ENCODE data around the gene ACVRL1.
"Not testable (repeated sequence)": the region's sequence is repeated elsewhere in the genome, so short reads cannot be mapped to it uniquely, and the experiment has no call there.

ACVRL1 gene

GRCh38 chr12:51874486-51874885 lies 32.8 kb upstream of the ACVRL1 start:
- no peak for DNase-seq

- DNase-seq: no peak
Observed at GRCh38 chr12:51879102-51879501, 28.2 kb upstream of the ACVRL1 start.

- DNase-seq: no peak
Observed at GRCh38 chr12:51883295-51883694, 24.0 kb upstream of the ACVRL1 start.

- no peak for DNase-seq
Observed at GRCh38 chr12:51883998-51884675, 23.2 kb upstream of the ACVRL1 start.

- DNase-seq: no peak
Observed at GRCh38 chr12:51884676-51885229, 22.6 kb upstream of the ACVRL1 start.

DNA sequence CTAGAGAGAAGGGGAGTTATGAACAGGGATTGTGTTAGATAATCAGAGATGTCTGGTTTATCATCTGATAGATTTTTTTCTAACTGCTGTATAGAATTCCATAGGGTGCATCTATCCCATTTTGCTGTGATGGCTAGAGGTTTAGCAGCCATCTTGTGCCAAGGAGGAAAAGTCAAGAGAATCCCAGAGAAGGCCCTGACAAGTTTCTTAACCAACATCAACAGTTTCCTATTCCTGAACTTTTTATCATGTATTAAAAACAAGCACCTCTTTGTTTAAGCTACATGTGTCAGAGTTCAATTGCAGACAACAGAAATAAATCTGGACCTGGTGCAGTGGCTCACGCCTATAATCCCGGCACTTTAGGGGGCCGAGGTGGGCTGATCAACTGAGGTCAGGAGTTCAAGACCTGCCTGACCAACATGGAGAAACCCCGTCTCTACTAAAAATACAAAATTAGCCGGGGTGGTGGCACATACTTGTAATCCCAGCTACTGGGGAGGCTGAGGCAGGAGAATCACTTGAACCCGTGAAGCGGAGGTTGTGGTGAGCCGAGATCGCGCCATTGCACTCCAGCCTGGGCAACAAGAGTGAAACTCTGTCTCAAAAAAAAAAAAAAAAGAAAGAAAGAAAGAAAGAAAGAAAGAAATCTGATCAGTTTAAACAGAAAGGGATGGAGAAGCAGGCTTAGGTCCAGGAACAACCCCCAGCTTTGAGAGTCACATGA lies 21.8 kb upstream of the ACVRL1 start:
- not testable (repeated sequence) for DNase-seq

DNA sequence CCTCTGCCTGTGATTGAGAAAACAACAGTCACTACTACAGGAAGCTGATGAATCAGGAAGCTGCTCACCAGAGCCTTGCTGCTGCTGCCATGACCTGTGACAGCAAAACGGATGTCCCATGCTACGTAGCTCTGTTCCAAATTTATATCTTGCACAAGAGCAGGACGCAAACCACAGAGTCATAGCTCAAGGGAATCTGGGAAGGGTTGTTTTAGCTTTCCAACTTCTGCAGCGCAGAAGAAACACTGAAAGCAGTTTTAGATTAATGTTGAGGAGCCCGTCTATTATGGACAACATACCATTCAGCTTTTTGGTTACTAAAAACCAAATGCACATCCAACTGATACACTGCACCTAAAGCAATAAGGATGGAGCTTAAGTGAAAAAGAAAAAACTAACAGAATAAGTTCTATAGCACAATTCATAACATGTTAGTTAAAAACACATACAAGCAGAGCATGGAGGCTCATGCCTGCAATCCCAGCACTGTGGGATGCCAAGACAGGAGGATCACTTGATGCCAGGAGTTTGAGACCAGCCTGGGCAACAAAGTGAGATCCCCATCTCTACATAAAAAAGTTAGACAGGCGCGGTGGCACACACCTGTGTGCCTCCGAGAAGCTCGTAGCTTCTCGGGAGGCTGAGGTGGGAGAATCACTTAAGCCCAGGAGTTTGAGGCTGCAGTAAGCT lies 21.1 kb upstream of the ACVRL1 start:
- DNase-seq: peak; percentile 20

DNA sequence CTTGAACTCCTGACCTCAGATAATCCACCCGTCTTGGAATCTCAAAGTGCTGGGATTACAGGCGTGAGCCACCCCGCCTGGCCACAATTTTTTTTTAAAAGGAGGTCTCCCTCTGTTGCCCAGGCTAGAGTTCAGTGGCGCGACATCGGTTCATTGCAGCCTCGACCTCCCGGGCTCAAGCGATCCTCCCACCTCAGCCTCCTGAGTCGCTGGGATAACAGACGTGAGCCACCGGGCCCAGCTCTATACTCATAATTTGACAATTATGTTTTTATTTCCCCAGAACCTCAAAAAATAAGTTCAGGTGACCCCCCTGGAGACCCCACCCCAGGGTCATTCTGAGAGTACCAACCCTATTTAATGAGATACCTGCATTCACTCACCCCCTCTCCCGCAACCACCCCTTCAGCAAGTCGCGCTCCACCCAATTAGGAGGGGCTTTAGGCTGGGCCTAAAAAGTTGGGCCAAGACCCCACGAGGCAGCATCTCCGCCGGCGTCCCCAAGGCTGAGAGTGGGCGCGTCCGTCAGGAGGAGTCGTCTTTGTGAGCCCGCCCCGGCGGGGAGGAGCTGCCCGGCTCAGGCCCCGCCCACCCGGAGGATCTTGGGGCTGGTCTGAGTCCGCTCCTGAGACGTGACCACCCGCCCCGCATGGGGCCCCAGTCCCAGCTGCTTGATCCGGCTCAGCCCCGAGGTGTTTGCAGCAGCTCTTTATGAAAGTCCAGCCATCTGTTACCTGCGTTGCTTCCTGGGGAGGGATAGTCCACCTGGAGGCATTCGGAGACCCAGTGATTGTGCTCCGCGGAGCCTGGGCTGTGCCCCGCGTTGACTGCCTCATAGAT lies 19.6 kb upstream of the ACVRL1 start, which contains the start of gene ANKRD33:
ANKRD33 (plus strand) TSS at position 628 of the 840 bp plus-strand sequence; CDS start at position 712, 84 bp downstream.
- DNase-seq: no peak

DNA sequence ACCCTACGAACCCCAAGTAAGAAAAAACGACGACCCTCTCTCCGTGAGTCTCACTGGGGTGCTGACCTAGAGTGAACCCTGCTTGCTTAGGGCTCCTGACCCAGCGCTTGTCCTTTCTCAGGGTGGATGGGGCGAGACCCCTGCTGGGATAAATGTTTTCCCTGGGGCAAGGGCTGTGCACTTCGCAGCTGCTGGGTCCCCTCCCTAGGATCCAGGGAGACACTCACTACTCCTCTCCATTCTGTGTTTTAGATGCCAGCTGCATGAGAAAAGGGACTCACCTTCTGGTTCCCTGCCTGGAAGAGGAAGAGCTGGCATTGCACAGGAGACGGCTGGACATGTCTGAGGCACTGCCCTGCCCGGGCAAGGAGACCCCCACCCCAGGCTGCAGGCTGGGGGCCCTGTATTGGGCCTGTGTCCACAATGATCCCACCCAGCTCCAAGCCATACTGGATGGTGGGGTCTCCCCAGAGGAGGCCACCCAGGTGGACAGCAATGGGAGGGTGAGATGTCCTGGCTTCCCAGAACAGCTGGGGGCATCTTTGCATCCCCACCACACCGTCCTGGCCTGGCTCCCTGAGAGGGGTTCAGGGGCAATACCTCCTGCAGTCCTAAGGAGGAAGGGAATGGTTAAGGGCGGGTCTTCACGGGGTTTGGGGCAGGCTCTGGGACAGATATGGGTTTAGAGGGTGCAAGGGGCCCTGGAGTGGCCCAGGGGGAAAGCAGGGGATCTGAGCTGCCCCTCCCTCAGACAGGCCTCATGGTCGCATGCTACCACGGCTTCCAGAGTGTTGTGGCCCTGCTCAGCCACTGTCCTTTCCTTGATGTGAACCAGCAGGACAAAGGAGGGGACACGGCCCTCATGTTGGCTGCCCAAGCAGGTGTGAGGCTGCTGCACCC lies 18.7 kb upstream of the ACVRL1 start:
- DNase-seq: no peak

GRCh38 chr12:51889216-51890132 lies 17.8 kb upstream of the ACVRL1 start:
- DNase-seq: no peak

DNA sequence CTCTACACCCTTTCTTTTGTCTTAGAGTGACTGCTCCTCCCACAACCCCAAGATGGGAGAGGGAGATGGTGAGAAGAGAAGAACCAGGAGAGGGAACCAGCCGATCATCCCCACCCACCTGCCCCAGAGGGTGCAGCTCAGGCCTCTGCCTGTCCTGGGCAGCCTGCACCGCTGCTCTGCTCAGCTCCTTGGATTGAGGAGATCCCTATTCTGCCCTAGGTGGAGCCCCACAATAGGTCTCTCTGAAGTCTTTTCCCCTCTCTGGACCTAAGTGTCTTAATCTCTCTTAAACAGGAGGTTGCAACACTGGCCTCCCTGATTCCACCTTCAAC lies 17.2 kb upstream of the ACVRL1 start:
- DNase-seq: no peak

GRCh38 chr12:51890511-51891171 lies 16.7 kb upstream of the ACVRL1 start:
- DNase-seq: no peak

- no peak for DNase-seq
Observed at GRCh38 chr12:51891843-51892242, 15.5 kb upstream of the ACVRL1 start.

DNA sequence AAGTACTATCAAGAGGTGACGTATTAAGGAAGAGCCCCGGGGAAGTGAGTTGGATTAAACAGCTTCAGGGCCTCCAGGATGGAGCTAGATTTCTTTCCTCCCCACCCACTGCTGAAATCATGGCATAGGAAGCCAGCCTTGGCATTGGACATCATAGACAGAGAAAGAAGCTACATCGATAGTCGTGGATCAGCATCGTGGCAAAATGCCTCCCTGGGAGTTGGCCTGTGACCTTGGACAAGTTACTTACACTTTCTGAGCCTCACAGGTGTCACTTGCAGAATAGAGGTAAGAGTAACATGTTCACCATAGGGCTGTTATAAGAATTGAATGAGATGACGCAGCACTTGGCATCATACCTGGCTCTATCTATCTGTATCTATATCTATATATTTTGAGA lies 13.5 kb upstream of the ACVRL1 start:
- no peak for DNase-seq

DNA sequence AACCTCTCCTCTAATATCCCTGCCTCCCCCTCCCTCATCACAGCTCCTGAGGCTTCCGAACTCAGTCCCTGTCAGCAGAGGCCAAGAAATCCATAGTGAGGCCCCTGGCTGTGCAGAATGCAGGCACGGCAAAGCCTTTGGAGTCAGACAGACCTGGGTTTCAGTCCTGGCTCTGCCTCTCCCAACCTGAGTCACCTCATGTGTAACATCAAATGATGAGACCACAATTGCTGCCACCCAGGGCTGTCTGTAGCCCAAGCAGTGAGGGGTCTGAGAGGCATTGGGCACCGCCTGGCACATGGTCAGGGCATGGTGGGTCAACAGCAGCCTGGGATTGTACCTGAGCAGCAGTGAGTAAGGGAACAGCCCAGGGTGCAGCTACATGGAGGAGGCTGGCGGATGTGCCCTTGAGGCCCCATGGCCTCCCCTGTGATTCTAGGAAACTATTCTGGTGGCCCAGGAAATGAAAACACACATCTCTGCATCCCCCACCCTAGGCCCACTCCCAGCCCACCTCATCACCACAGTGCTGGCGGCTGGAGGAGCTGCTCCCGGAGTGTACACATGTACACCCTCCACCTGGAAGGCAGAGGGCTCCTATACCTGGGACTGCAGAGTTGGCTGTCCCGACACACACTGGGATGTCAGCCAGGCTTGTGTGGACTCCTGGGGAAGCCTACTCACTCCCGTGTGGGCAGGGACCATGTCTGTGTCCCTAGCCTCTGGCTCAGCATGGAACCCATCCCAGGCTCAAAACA lies 11.7 kb upstream of the ACVRL1 start:
- no peak for DNase-seq

- no peak for DNase-seq
Observed at GRCh38 chr12:51896236-51896635, 11.1 kb upstream of the ACVRL1 start.

- DNase-seq: no peak
Observed at GRCh38 chr12:51897181-51897580, 10.1 kb upstream of the ACVRL1 start.

DNA sequence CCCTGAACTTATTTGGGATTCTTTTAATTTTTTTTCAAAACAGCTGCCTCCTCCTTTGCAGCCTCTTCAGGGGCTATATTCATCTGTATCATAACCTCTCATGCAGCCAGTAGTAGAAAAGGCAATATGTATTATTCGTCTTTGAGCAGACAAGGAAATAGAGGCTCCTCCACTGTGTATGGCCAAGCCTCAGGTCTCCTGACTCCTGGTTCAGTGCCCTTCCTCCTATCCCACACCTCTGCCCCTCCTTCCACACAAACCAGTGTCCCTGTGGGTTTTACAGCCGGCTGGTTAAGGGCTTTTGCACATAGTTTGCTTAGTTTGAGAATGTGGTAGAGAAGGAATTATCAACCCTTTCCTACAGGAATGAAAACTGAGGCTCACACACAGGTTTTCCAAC lies 8.8 kb upstream of the ACVRL1 start:
- no peak for DNase-seq

DNA sequence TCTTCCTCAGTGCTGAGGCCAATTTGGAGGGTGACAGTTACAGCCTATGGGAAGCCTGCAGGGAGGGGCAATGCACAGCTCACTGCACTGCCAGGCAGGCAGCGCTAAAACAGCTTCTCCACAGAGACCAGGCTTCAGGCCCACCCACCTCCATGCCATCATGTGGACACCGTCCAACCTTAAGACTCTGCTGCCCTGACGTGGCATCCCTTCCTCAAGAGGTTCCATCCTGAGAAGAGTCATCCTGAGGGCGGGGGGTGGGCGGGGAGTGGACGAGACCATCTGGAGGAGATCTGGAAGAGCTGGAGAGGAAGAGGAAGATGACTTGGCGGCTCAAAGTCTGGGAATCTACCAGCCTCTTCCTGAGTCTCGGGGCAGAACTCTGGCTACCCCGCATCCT lies 8.4 kb upstream of the ACVRL1 start:
- DNase-seq: no peak

Data from activated CD4-positive, alpha-beta T cell treated with anti-CD3 and anti-CD28 coated beads for 1 hour (primary cell).